SK-N-SH (cell line): ENCODE results near the gene MEIS1. TPM values are rescaled to one million over a fixed set of nuclear protein-coding genes. Genes with fewer than 3 reads are reported as not detected.

ENCODE experiments used
- CTCF ChIA-PET: fragments of 300-600, 350-600 bp; formaldehyde crosslinking; extraction: SDS; loops from one replicate; lab custom pipeline; 2021; lab: Yijun Ruan, JAX
- POLR2A ChIA-PET: fragments of 350-600 bp; sonication (Branson Sonifier 250); formaldehyde crosslinking; extraction: SDS; loops from one replicate; lab custom pipeline; 2020; ENCODE audit warnings: antibody characterized with exemption, inconsistent platforms; lab: Yijun Ruan, JAX
- DNase-seq: peaks from one replicate; pipeline ENCODE4 v3.0.0; 2012
- H2AFZ ChIP-seq: fragments of 200-600 bp; sonication (generic); 2 replicates; pipeline ENCODE4 v1.8.1; 2016; ENCODE audit warnings: antibody characterized with exemption, mild to moderate bottlenecking, low read depth
- H3F3A ChIP-seq: fragments of 200-600 bp; sonication (generic); replicated peaks from 2 replicates; pipeline ENCODE3; 2016; ENCODE audit warnings: antibody characterized with exemption, mild to moderate bottlenecking; ENCODE audit not compliant: insufficient read depth
- H3K27ac ChIP-seq, 2 experiments: fragments of 200-500 bp in 1 of 2; fragments of 200-600 bp in 1 of 2; sonication (Bioruptor generic) in 1 of 2; sonication (generic), shearing (Covaris generic) in 1 of 2; 2 replicates each; pipeline versions ENCODE4 v1.5.1 to v1.6.1; 2014 to 2016; ENCODE audit warnings: low read depth in 2 of 2, inconsistent platforms in 1 of 2, low read length in 1 of 2, mild to moderate bottlenecking in 1 of 2, mixed read lengths in 1 of 2
- H3K27me3 ChIP-seq: fragments of 200-600 bp; sonication (generic), shearing (Covaris generic); 2 replicates; pipeline ENCODE4 v1.6.1; 2016; ENCODE audit warnings: mixed run types; ENCODE audit not compliant: insufficient read depth
- H3K36me3 ChIP-seq, 2 experiments: fragments of 200-500 bp in 1 of 2; fragments of 200-600 bp in 1 of 2; sonication (Bioruptor generic) in 1 of 2; sonication (generic) in 1 of 2; replicated peaks in 1 of 2; 2 replicates each; pipeline versions ENCODE3 to v1.5.1; 2014 to 2016; ENCODE audit warnings: low read length in 1 of 2, mild to moderate bottlenecking in 1 of 2; ENCODE audit not compliant: insufficient read depth in 2 of 2, control insufficient read depth in 1 of 2
- H3K4me1 ChIP-seq, 2 experiments: fragments of 200-500 bp in 1 of 2; fragments of 200-600 bp in 1 of 2; sonication (Bioruptor generic) in 1 of 2; sonication (generic), shearing (Covaris generic) in 1 of 2; 2 replicates each; pipeline versions ENCODE4 v1.5.1 to v1.6.1; 2014 to 2016; ENCODE audit warnings: low read depth in 1 of 2, low read length in 1 of 2, mixed run types in 1 of 2; ENCODE audit not compliant: insufficient read depth in 2 of 2, control insufficient read depth in 1 of 2
- H3K4me2 ChIP-seq: fragments of 200-600 bp; sonication (generic), shearing (Covaris generic); 2 replicates; pipeline ENCODE4 v1.6.1; 2017; ENCODE audit warnings: mixed run types
- H3K4me3 ChIP-seq, 2 experiments: fragments of 200-500 bp in 1 of 2; fragments of 200-600 bp in 1 of 2; sonication (Bioruptor generic) in 1 of 2; sonication (generic), shearing (Covaris generic) in 1 of 2; 2 replicates each; pipeline versions ENCODE4 v1.5.1 to v1.8.1; 2014 to 2016; ENCODE audit warnings: low read depth in 2 of 2, inconsistent platforms in 1 of 2, low read length in 1 of 2, mild to moderate bottlenecking in 1 of 2, mixed read lengths in 1 of 2, moderate library complexity in 1 of 2
- H3K79me2 ChIP-seq: fragments of 200-600 bp; sonication (generic); 2 replicates; pipeline ENCODE4 v1.8.1; 2017; ENCODE audit warnings: mild to moderate bottlenecking; ENCODE audit not compliant: insufficient read depth
- H3K9ac ChIP-seq: fragments of 200-600 bp; sonication (generic); 2 replicates; pipeline ENCODE4 v1.6.1; 2017; ENCODE audit warnings: mixed run types
- H3K9me2 ChIP-seq: fragments of 200-600 bp; sonication (generic); 2 replicates; pipeline ENCODE4 v1.6.1; 2017; ENCODE audit warnings: mixed run types
- H3K9me3 ChIP-seq: fragments of 200-600 bp; sonication (generic); 2 replicates; pipeline ENCODE4 v1.6.1; 2017; ENCODE audit warnings: mixed run types, mild to moderate bottlenecking, moderate library complexity
- H4K20me1 ChIP-seq: fragments of 200-600 bp; sonication (generic); 2 replicates; pipeline ENCODE4 v1.6.1; 2017; ENCODE audit warnings: mild to moderate bottlenecking, mixed run types; ENCODE audit not compliant: insufficient read depth
- CHD2 ChIP-seq: fragments of 150-350 bp; IDR thresholded peaks from 2 replicates; pipeline ENCODE4 v1.6.1; 2018; ENCODE audit warnings: low read length; ENCODE audit not compliant: partially characterized antibody
- EZH2phosphoT487 ChIP-seq: fragments of 200-600 bp; sonication (generic); IDR thresholded peaks from 2 replicates; pipeline ENCODE4 v1.6.1; 2017; ENCODE audit warnings: low read depth, mixed run types, mild to moderate bottlenecking, antibody characterized with exemption, moderate library complexity, borderline replicate concordance
- GABPA ChIP-seq: IDR thresholded peaks from 2 replicates; pipeline ENCODE4 v1.4.0; 2012; ENCODE audit warnings: low read depth, mild to moderate bottlenecking
- IRF3 ChIP-seq: fragments of 150-350 bp; IDR thresholded peaks from 2 replicates; pipeline ENCODE4 v1.6.1; 2016; ENCODE audit warnings: mild to moderate bottlenecking, low read depth, low read length
- JUND ChIP-seq: IDR thresholded peaks from 2 replicates; pipeline ENCODE4 v1.4.0; 2012
- MXI1 ChIP-seq: IDR thresholded peaks from 2 replicates; pipeline ENCODE4 v1.6.1; 2012; ENCODE audit warnings: mild to moderate bottlenecking, low read depth, low read length, improper control_type of control experiment
- PBX3 ChIP-seq: IDR thresholded peaks from 2 replicates; pipeline ENCODE4; 2012
- RAD21 ChIP-seq: IDR thresholded peaks from 2 replicates; pipeline ENCODE4 v1.6.1; 2012; ENCODE audit warnings: mild to moderate bottlenecking, low read length
- RCOR1 ChIP-seq: fragments of 150-350 bp; IDR thresholded peaks from 2 replicates; pipeline ENCODE4 v1.6.1; 2017; ENCODE audit warnings: antibody characterized with exemption, low read length
- RFX5 ChIP-seq: IDR thresholded peaks from 2 replicates; pipeline ENCODE4 v1.6.1; 2012; ENCODE audit warnings: mild to moderate bottlenecking, improper control_type of control experiment, low read length
- RXRA ChIP-seq: IDR thresholded peaks from 2 replicates; pipeline ENCODE4 v1.4.0; 2012; ENCODE audit warnings: low read depth, mild to moderate bottlenecking, borderline replicate concordance
- SMC3 ChIP-seq: IDR thresholded peaks from 2 replicates; pipeline ENCODE4 v1.6.1; 2012; ENCODE audit warnings: low read depth, low read length, improper control_type of control experiment
- USF2 ChIP-seq: fragments of 150-350 bp; IDR thresholded peaks from 2 replicates; pipeline ENCODE4 v1.6.1; 2017; ENCODE audit warnings: antibody characterized with exemption, low read length, low read depth, borderline replicate concordance
- WGBS: methylation state at CpG from one replicate; pipeline ENCODE4 v1.1.6; 2017; ENCODE audit warnings: low lambda C conversion rate; 5-methylcytosine and 5-hydroxymethylcytosine counted together
- polyA plus RNA-seq, 3 experiments: library from polyadenylated mRNA; depleted of rRNA; stranded (reverse); fragments of >200 nt; gene quantifications; 2 replicates each; pipeline ENCODE4 v1.2.3, GENCODE V29; 2012
- TF ChIP-seq, protein P1 (sequence below): IDR thresholded peaks from 2 replicates; pipeline ENCODE4 v1.4.0; 2012; ENCODE audit warnings: low read depth
- TF ChIP-seq, protein P2 (sequence below): IDR thresholded peaks from 2 replicates; pipeline ENCODE4 v1.6.1; 2012; ENCODE audit warnings: mild to moderate bottlenecking, low read depth, low read length, moderate library complexity

Gene MEIS1
- polyA plus RNA-seq, 1 of the 3 experiments (the other 2 are of a cell fraction), result 16.9 TPM

DNA sequence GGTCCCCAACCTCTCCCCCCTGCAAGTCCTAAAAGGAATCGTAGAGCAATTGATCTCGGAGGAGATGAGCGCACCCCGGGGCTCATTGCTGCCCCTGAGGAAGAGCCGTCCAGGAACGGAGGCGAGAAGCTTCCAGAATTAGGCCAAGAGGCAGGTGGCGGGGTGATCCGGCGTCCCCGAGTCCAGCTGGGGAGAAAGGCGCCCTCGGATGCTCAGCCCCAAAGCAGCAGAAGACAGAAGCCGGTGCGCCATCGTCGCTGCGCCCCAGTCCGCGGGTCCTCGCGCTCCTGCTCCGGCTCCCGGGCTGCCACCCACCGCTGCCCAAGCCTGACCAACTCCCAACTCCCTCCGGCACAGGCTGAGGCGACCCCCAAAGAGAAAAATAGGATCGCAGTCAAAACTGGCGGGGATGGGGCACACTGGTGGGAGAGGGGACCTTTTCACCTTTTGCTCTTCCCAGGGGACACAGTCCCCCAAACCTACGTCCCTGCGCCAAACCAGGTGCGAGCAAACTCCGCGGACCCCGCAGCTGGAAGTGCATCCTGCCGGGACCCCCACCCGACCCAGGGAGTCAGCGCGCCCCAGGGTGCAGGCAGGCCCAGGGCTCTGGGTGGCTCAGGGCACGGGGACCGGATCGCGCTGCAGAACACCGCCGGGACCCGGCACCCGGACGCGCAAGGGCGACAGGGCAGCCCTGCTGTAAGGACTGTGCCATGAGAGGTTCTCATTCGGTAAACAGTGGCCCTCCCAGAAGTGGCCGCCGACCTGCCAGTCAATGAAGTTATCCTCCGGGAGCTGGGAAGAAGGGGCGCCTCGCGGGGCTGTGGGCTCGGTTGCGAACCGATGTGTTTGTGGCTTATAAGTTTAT lies 8.4 kb upstream of the MEIS1 start (continued):
- TF ChIP-seq PBX3 (no peak), JUND (no peak), SMC3 (no peak), RAD21 (no peak), GABPA (no peak)
- TF ChIP-seq, protein P1, sequence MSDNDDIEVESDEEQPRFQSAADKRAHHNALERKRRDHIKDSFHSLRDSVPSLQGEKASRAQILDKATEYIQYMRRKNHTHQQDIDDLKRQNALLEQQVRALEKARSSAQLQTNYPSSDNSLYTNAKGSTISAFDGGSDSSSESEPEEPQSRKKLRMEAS, result no peak

DNA sequence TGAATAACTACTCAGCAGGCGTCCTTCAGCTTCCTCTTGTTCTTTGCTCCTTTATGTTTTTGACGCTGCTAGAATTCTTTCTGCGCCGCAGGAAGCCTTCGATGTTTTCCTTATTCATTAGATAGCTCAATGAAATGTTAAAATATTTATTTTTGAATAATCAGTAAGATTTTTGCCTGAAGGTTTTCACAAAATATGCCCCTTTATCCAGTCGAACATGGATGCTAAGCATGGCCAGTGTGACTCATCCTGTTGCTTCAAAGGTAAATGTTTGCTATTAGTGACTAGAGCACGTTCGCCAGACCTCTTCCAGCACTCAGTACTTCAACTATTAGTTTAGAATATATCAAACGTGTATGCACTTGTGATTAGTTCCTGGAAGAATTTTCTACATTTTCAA lies 7.6 kb upstream of the MEIS1 start:
- Histone ChIP-seq H3F3A (peaks cover 7% of the 10 kb centered on the region), H3K79me2 (no peaks in the 10 kb centered on the region), H3K36me3 (no peaks in the 10 kb centered on the region), H3K4me3 (no peak overlapping the region), H3K9me3 (no peaks in the 10 kb centered on the region), H3K27me3 (no peaks in the 10 kb centered on the region), H3K4me2 (no peak overlapping the region), H3K9me2 (no peaks in the 10 kb centered on the region), H3K27ac (no peak overlapping the region), H2AFZ (no peak overlapping the region), H4K20me1 (no peaks in the 10 kb centered on the region), H3K4me1 (peaks cover 0 to 2% of the 10 kb centered on the region in 2 experiments; a peak in 1 of 4 replicates), H3K9ac (no peak overlapping the region)
- ChIA-PET POLR2A (no interaction called here), CTCF (interaction anchor here (0.7 to 3.7 kb wide), 13 partner anchors 9 to 1604 kb away, joined by 3 to 35 read pairs (median 4); no protein-coding TSS in a partner anchor)
- no peak for TF ChIP-seq RCOR1
- no peak for TF ChIP-seq RFX5
- no peak for TF ChIP-seq EZH2phosphoT487
- TF ChIP-seq IRF3, result no peak
- TF ChIP-seq CHD2, result no peak
- TF ChIP-seq, protein P2, sequence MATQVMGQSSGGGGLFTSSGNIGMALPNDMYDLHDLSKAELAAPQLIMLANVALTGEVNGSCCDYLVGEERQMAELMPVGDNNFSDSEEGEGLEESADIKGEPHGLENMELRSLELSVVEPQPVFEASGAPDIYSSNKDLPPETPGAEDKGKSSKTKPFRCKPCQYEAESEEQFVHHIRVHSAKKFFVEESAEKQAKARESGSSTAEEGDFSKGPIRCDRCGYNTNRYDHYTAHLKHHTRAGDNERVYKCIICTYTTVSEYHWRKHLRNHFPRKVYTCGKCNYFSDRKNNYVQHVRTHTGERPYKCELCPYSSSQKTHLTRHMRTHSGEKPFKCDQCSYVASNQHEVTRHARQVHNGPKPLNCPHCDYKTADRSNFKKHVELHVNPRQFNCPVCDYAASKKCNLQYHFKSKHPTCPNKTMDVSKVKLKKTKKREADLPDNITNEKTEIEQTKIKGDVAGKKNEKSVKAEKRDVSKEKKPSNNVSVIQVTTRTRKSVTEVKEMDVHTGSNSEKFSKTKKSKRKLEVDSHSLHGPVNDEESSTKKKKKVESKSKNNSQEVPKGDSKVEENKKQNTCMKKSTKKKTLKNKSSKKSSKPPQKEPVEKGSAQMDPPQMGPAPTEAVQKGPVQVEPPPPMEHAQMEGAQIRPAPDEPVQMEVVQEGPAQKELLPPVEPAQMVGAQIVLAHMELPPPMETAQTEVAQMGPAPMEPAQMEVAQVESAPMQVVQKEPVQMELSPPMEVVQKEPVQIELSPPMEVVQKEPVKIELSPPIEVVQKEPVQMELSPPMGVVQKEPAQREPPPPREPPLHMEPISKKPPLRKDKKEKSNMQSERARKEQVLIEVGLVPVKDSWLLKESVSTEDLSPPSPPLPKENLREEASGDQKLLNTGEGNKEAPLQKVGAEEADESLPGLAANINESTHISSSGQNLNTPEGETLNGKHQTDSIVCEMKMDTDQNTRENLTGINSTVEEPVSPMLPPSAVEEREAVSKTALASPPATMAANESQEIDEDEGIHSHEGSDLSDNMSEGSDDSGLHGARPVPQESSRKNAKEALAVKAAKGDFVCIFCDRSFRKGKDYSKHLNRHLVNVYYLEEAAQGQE, result no peak
- TF ChIP-seq GABPA, result no peak
- TF ChIP-seq MXI1, result no peak
- TF ChIP-seq USF2, result no peak
- TF ChIP-seq RXRA, result no peak
- WGBS, result 67% methylated on average over 9 of the region's 9 CpGs
- DNase-seq, result no peak
